OCI-LY3 (cell line): ENCODE measurements around the gene HDAC7.

Experiments
- EZH2phosphoT487 ChIP-seq: fragments of 200-600 bp; shearing (Covaris generic); IDR thresholded peaks from 2 replicates; pipeline ENCODE4 v1.6.1; 2018; ENCODE audit warnings: antibody characterized with exemption, mixed run types, low read depth
- TF ChIP-seq, protein P1 (sequence below): fragments of 200-600, 300-600 bp; sonication (generic); IDR thresholded peaks from 2 replicates; pipeline ENCODE4 v1.5.1; 2014; ENCODE audit warnings: antibody characterized with exemption, low read length, low read depth

- TF ChIP-seq, protein P1, sequence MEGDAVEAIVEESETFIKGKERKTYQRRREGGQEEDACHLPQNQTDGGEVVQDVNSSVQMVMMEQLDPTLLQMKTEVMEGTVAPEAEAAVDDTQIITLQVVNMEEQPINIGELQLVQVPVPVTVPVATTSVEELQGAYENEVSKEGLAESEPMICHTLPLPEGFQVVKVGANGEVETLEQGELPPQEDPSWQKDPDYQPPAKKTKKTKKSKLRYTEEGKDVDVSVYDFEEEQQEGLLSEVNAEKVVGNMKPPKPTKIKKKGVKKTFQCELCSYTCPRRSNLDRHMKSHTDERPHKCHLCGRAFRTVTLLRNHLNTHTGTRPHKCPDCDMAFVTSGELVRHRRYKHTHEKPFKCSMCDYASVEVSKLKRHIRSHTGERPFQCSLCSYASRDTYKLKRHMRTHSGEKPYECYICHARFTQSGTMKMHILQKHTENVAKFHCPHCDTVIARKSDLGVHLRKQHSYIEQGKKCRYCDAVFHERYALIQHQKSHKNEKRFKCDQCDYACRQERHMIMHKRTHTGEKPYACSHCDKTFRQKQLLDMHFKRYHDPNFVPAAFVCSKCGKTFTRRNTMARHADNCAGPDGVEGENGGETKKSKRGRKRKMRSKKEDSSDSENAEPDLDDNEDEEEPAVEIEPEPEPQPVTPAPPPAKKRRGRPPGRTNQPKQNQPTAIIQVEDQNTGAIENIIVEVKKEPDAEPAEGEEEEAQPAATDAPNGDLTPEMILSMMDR, result no peak
- no peak for TF ChIP-seq EZH2phosphoT487
Measured at GRCh38 chr12:47848853-47849252, 29.1 kb upstream of the HDAC7 start.
